ENCODE results near the gene ZSCAN29. TPM values are rescaled to one million over a fixed set of nuclear protein-coding genes. Genes with fewer than 3 reads are reported as not detected.

Gene ZSCAN29
- total RNA-seq: 32.9 and 36.6 TPM in 2 replicates

GRCh38 chr15:43370975-43371974 lies at the start of gene ZSCAN29, which contains the start of gene TUBGCP4:
Gene ZSCAN29 (minus strand): TSS chr15:43371043. CDS start chr15:43369913, 1,130 bp downstream.
Gene TUBGCP4 (plus strand): TSS chr15:43371101. CDS start chr15:43371355, 254 bp downstream.
- H3K27me3 ChIP-seq (ENCODE audit: control insufficient read depth, insufficient read depth, low read length): no peaks in the 10 kb centered on the region
- peaks cover 6% of the 10 kb centered on the region for H3K36me3 ChIP-seq (ENCODE audit: control insufficient read depth, insufficient read depth, low read length)
- peak; percentile 66 for TF ChIP-seq CTCF (IDR thresholded peaks at IDR 0.05; ENCODE audit: insufficient read depth, low read length, severe bottlenecking)
- FAIRE-seq: no peak
- peak within 1 kb of the TSS; percentile 94 for H3K4me3 ChIP-seq (ENCODE audit: low read depth, low read length)
- peak; percentile 53 for DNase-seq (ENCODE audit: low read depth)

GRCh38 chr15:43420435-43420834 lies 49.6 kb upstream of the ZSCAN29 start:
- Histone ChIP-seq H3K27me3 (ENCODE audit: control insufficient read depth, insufficient read depth, low read length) (no peaks in the 10 kb centered on the region), H3K36me3 (ENCODE audit: control insufficient read depth, insufficient read depth, low read length) (peaks cover 13% of the 10 kb centered on the region), H3K4me3 (ENCODE audit: low read depth, low read length) (no peak overlapping the region)
- no peak for TF ChIP-seq CTCF (IDR thresholded peaks at IDR 0.05; ENCODE audit: insufficient read depth, low read length, severe bottlenecking)
- DNase-seq (ENCODE audit: low read depth) (no peak), FAIRE-seq (no peak)

- Histone ChIP-seq H3K4me3 (ENCODE audit: low read depth, low read length) (no peak overlapping the region), H3K27me3 (ENCODE audit: control insufficient read depth, insufficient read depth, low read length) (no peaks in the 10 kb centered on the region), H3K36me3 (ENCODE audit: control insufficient read depth, insufficient read depth, low read length) (peaks cover 8% of the 10 kb centered on the region)
- no peak for TF ChIP-seq CTCF (IDR thresholded peaks at IDR 0.05; ENCODE audit: insufficient read depth, low read length, severe bottlenecking)
- DNase-seq (ENCODE audit: low read depth) (no peak), FAIRE-seq (no peak)
These were observed 43.4 kb upstream of the ZSCAN29 start for GRCh38 chr15:43414196-43414595.

GRCh38 chr15:43412096-43412495 lies 41.3 kb upstream of the ZSCAN29 start:
- no peak for FAIRE-seq

GRCh38 chr15:43410572-43411214 lies 39.9 kb upstream of the ZSCAN29 start:
- H3K4me3 ChIP-seq (ENCODE audit: low read depth, low read length): no peak overlapping the region
- peaks cover 18% of the 10 kb centered on the region for H3K36me3 ChIP-seq (ENCODE audit: control insufficient read depth, insufficient read depth, low read length)
- FAIRE-seq: no peak

More at GRCh38 chr15:43412096-43412495, 41.3 kb upstream of the ZSCAN29 start:
- H3K36me3 ChIP-seq (ENCODE audit: control insufficient read depth, insufficient read depth, low read length): peaks cover 12% of the 10 kb centered on the region
- no peaks in the 10 kb centered on the region for H3K27me3 ChIP-seq (ENCODE audit: control insufficient read depth, insufficient read depth, low read length)
- peak; percentile 43 for DNase-seq (ENCODE audit: low read depth)
- H3K4me3 ChIP-seq (ENCODE audit: low read depth, low read length): no peak overlapping the region
- no peak for TF ChIP-seq CTCF (IDR thresholded peaks at IDR 0.05; ENCODE audit: insufficient read depth, low read length, severe bottlenecking)

More at GRCh38 chr15:43410572-43411214, 39.9 kb upstream of the ZSCAN29 start:
- H3K27me3 ChIP-seq (ENCODE audit: control insufficient read depth, insufficient read depth, low read length): no peaks in the 10 kb centered on the region
- DNase-seq (ENCODE audit: low read depth): peak; percentile 39
- TF ChIP-seq CTCF (IDR thresholded peaks at IDR 0.05; ENCODE audit: insufficient read depth, low read length, severe bottlenecking): no peak
